Colonic mucosa (tissue), 4 donors: Measurements from ENCODE around the gene LEFTY1. TPM values are rescaled to one million over a fixed set of nuclear protein-coding genes. Genes with fewer than 3 reads are reported as not detected.

ENCODE experiments used
- DNase-seq: peaks from one replicate; pipeline ENCODE4 v3.0.0-alpha.2; 2020
- H3K27ac ChIP-seq: fragments of 200-600 bp; one replicate; pipeline ENCODE4 v1.8.0; 2021
- H3K27me3 ChIP-seq: fragments of 200-600 bp; one replicate; pipeline ENCODE4 v1.8.0; 2021
- H3K36me3 ChIP-seq: fragments of 200-600 bp; one replicate; pipeline ENCODE4 v1.8.0; 2021
- H3K4me1 ChIP-seq: fragments of 200-600 bp; one replicate; pipeline ENCODE4 v1.8.0; 2021; ENCODE audit warnings: mild to moderate bottlenecking
- H3K4me3 ChIP-seq: fragments of 200-600 bp; one replicate; pipeline ENCODE4 v1.8.0; 2021
- H3K9ac ChIP-seq, 2 donors: one replicate each; pipeline ENCODE4 v1.7.0; 2013; ENCODE audit warnings: control low read depth in 2 of 2, low read depth in 2 of 2, low read length in 2 of 2
- H3K9me3 ChIP-seq: fragments of 200-600 bp; one replicate; pipeline ENCODE4 v1.8.0; 2021
- CTCF ChIP-seq: fragments of 200-600 bp; IDR thresholded peaks from one replicate; pipeline ENCODE4 v1.8.0; 2022; ENCODE audit warnings: antibody characterized with exemption, mild to moderate bottlenecking
- intact Hi-C: fragments of 100-400 bp; cut with DNase I; formaldehyde crosslinking; loops from one replicate; pipeline ENCODE4 v1.14.1; 2022
- total RNA-seq, 2 donors: library from RNA; stranded (reverse); fragmentation: NEBNext Ultra II Directional in 1 of 2; extraction: Animal tissue kit (Norgen Biotek cat#: 25700) in 1 of 2; gene quantifications; one replicate each; pipeline ENCODE4 v1.2.1, GENCODE V29; 2021
- donor health status: healthy.
- donor health status: DM: no; HTN: no; CAD: no.
- donor health status: DM: no; HTN: no; CAD: no.

LEFTY1 gene
- total RNA-seq, 2 donors from 2014 or later: 201 to 211 TPM

DNA sequence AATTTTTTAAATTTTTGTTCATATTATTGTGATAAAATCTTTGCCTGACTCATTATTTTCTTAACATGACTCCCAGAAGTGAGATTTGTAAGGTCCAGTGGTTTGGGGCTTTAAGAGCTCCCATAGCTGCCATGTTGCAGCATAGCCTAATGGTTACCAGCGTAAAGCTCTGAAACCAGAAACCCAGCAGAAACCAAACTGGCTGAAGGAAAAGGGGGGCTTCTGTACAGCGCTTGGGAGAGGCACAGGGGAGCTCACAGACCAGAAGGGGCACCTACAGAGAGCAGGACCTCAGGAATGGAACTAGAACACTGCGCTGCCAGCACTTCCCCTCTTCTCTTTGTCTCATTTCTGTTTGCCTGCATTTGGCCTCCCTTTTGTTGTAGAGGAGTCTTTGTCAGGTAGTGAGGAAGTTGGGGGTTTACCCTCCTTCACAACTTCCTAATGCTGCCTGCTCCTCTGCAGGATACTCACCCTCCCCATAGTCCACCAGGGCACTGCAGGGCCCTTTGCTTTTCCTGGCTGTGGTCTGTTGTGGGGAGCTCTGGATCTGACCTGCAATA, 37.7 kb upstream of the LEFTY1 start:
- Histone ChIP-seq H3K27ac (no peak overlapping the region), H3K36me3 (no peaks in the 10 kb centered on the region), H3K4me1 (peaks cover 3% of the 10 kb centered on the region), H3K9me3 (no peaks in the 10 kb centered on the region), H3K27me3 (no peaks in the 10 kb centered on the region), H3K4me3 (no peak overlapping the region), H3K9ac (no peak overlapping the region)
- no peak for DNase-seq
- no peak for TF ChIP-seq CTCF
- intact Hi-C loops: no loop called here

DNA sequence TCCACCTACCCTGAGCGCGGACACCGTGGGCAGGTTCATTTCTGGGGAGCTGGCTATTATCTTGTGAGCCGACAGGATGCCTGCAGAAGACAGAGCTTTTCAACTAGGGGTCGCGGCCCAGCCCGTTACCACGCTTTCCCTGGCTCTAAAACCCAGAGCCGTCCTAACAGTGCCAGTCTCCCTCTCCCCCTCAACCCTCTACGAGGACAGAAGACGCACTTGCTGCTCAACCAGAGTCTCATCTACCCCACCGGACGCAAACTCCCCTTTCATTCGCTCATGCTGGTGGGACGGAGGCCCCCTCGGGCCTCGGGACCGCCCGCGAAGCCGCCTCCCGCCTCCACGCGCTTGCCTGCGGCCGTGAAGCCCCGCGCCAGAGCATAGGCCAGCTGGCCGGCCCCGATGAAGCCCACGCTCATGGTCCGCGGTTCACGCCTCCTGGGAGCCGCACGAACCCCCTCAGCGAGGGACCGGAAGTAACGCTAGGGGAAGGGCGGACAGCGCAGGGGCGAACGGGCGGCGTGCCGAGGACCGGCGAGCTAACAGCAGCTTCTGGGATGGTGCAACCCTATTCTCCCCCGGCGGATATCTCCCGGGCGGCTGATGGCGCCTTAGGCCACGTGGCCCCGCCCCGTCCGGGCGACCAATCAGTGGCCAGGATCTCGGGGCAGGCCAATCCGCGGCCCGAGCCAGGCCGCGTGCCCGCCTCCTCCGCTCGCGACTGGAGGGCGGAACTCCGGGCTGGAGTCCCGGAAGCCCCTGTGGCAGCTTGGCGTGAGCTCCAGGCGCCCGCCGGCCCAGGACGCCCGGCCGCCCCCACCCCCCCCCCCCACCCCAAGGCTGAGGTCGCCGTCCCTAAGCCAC, 35.0 kb upstream of the LEFTY1 start, which contains the start of gene PYCR2:
TSS of gene PYCR2 (minus strand) at position 559 of the 864 bp plus-strand sequence. CDS start at position 419, 140 bp downstream.
- peak within 1 kb of the TSS; percentile 93 for H3K27ac ChIP-seq
- peak within 1 kb of the TSS; percentile 95 for H3K9ac ChIP-seq
- H3K27me3 ChIP-seq: no peaks in the 10 kb centered on the region
- H3K36me3 ChIP-seq: no peaks in the 10 kb centered on the region
- peak within 1 kb of the TSS; percentile 96 for H3K4me3 ChIP-seq
- TF ChIP-seq CTCF: no peak
- DNase-seq: peak; percentile 95
- intact Hi-C loops: no loop called here
- H3K4me1 ChIP-seq: peaks cover 3% of the 10 kb centered on the region
- no peaks in the 10 kb centered on the region for H3K9me3 ChIP-seq

GRCh38 chr1:225923381-225923691, 34.4 kb upstream of the LEFTY1 start:
- TF ChIP-seq CTCF: no peak
- H3K9me3 ChIP-seq: no peaks in the 10 kb centered on the region
- peak overlapping the region; percentile 96 for H3K4me3 ChIP-seq
- peak; percentile 54 for DNase-seq
- H3K27ac ChIP-seq: peak overlapping the region; percentile 93
- peak overlapping the region; percentile 95 for H3K9ac ChIP-seq
- H3K36me3 ChIP-seq: no peaks in the 10 kb centered on the region
- peaks cover 3% of the 10 kb centered on the region for H3K4me1 ChIP-seq
- no peaks in the 10 kb centered on the region for H3K27me3 ChIP-seq
- intact Hi-C loops: no loop called here

DNA sequence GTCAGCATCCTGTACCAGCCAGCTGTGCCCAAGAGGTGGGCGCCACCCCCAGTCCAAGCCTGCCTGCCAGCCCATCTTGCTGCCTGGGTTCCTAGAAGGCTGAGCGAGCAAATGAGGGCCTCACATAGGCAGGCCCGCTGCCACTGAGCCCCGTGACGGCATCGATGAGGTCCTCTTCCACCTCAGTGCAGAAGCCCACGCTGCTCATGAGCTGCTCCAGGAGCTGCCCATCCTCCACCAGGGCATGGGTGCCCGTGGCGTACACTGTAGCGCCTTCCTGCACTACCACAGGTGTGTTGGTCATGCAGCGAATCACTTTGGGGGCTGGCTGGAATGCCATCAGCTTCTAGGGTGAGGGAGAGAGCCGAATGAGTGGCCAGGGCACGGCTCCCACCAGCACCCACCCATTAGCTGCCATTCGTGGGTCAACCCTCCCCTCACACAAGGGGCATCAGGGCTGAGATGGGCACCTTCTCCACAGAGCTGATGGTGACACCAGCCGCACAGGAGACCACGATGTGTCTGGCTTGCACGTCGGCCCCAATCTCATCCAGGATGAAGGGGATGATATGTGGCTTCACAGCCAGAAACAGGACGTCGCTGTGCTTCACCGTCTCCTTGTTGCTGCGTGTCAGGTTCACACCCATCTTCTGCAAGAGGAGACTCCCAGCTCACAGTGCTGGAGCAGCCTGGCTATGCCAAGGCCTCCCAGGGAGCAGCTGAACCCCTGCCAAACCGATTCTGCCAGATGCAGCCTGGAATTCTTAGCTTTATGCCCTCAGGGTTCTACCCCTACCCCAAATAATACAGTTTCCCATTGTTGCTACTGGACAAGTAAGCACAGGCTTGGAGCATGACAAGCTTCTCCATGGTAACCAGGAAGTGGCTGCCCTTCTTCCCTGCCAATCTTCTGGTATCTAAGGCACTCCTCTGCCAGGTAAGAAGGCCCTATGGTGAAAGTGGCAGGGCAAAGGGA, 33.1 kb upstream of the LEFTY1 start:
- intact Hi-C loops: no loop called here
- TF ChIP-seq CTCF: no peak
- Histone ChIP-seq H3K9me3 (no peaks in the 10 kb centered on the region), H3K4me3 (no peak overlapping the region), H3K9ac (peak overlapping the region in 1 of 2 donors; percentile 44), H3K27ac (no peak overlapping the region), H3K4me1 (peaks cover 3% of the 10 kb centered on the region), H3K36me3 (no peaks in the 10 kb centered on the region), H3K27me3 (no peaks in the 10 kb centered on the region)
- DNase-seq: no peak

- intact Hi-C loops: no loop called here
Observed at GRCh38 chr1:225919906-225920305, 31.0 kb upstream of the LEFTY1 start.

More at GRCh38 chr1:225919906-225920305, 31.0 kb upstream of the LEFTY1 start:
- Histone ChIP-seq H3K27ac (no peak overlapping the region), H3K4me1 (peaks cover 3% of the 10 kb centered on the region), H3K9me3 (no peaks in the 10 kb centered on the region), H3K27me3 (no peaks in the 10 kb centered on the region), H3K36me3 (no peaks in the 10 kb centered on the region), H3K9ac (no peak overlapping the region), H3K4me3 (no peak overlapping the region)
- no peak for DNase-seq
- TF ChIP-seq CTCF: no peak
